Measurements from ENCODE around the gene RAPH1. TPM values are rescaled to one million over a fixed set of nuclear protein-coding genes. Genes with fewer than 3 reads are reported as not detected.
A peak's percentile ranks its signal among the peaks of the same experiment; 100 is the strongest.
"Not testable (repeated sequence)": the region's sequence is repeated elsewhere in the genome, so short reads cannot be mapped to it uniquely, and the experiment has no call there.

Gene RAPH1
- total and polyA plus RNA-seq, 8 donors, result 2.3 to 19.2 (median 10.4) TPM

DNA sequence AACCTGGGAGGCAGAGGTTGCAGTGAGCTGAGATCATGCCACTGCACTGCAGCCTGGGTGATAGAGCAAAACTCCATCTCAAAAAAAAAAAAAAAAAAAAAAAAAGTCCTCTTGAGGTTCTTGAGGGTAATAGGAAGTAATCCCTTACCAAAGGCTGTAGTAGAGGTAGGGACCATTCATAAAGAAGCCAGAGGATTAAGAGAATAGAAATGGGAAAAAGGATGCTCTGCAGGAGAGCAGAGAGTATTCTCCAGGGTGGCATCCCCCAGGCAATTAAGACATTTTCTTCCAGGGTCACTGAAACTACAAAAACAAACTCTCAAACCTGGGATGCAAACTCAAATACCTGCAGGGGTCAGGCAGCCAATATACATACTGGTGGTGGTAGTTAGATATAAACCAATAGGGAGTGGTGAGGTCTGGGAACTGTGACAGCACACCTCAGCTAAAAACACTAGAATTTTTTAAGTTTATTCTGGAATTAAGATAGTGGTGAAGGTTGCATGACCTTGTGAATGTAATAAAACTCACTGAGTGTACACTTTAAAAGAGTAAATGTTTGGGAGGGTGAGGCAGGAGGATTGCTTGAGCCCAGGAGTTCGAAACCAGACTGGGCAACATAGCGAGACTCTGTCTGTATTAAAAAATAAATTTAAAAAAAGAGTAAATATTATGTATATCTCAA, 24.7 kb downstream of the RAPH1 start:
- H3K4me3 ChIP-seq, result no peak overlapping the region
- no peak overlapping the region for H3K27ac ChIP-seq
- H3K9me3 ChIP-seq, result no peaks in the 10 kb centered on the region
- no peak for ATAC-seq
- TF ChIP-seq, protein P1, sequence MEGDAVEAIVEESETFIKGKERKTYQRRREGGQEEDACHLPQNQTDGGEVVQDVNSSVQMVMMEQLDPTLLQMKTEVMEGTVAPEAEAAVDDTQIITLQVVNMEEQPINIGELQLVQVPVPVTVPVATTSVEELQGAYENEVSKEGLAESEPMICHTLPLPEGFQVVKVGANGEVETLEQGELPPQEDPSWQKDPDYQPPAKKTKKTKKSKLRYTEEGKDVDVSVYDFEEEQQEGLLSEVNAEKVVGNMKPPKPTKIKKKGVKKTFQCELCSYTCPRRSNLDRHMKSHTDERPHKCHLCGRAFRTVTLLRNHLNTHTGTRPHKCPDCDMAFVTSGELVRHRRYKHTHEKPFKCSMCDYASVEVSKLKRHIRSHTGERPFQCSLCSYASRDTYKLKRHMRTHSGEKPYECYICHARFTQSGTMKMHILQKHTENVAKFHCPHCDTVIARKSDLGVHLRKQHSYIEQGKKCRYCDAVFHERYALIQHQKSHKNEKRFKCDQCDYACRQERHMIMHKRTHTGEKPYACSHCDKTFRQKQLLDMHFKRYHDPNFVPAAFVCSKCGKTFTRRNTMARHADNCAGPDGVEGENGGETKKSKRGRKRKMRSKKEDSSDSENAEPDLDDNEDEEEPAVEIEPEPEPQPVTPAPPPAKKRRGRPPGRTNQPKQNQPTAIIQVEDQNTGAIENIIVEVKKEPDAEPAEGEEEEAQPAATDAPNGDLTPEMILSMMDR (IDR thresholded peaks at IDR 0.05), result no peak
- intact Hi-C loops (cut with DNase I), result no loop called here
- no peak for FAIRE-seq
- no peaks in the 10 kb centered on the region for H3K36me3 ChIP-seq
- no peaks in the 10 kb centered on the region for H3K4me1 ChIP-seq
- DNase-seq, result no peak
- WGBS, 2 donors, result 97 to 100% methylated on average over 2 of the region's 2 CpGs
- no peaks in the 10 kb centered on the region for H3K27me3 ChIP-seq

DNA sequence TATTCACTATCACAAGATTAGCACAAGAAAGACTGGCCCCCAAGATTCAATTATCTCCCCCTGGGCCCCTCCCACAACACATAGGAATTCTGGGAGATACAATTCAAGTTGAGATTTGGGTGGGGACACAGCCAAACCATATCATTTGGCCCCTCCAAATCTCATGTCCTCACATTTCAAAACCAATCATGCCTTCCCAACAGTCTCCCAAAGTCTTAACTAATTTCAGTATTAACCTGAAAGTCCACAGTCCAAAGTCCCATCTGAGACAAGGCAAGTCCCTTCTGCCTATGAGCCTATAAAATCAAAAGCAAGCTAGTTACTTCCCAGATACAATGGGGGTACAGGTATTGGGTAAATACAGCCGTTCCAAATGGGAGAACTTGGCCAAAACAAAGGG, 31.6 kb downstream of the RAPH1 start:
- H3K4me3 ChIP-seq; H3K27me3 ChIP-seq; H3K36me3 ChIP-seq; intact Hi-C loops (cut with DNase I); H3K9me3 ChIP-seq; H3K27ac ChIP-seq; DNase-seq; FAIRE-seq; H3K4me1 ChIP-seq; ATAC-seq: not testable (repeated sequence)
- WGBS, 2 donors, result 78 to 87% methylated on average over 1 of the region's 1 CpG

DNA sequence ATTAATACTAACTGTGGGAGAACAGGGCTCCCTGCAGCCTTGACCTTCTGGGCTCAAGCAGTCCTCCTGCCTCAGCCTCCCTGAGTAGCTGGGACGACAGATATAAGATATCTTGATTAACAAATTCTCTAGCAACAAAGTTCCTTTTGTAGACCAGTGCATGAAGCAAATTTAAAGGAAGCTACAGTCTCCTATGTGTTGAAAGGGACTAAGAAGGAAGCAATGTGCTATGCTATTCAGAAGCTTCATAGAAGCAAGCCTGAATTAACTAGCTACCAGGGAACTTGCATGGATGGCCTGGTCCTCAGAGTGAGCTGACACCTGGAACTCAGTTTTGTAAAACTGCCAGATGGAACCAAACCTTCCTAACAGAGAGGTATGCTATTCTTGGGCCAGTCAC, 33.2 kb downstream of the RAPH1 start:
- DNase-seq (no peak), FAIRE-seq (no peak), ATAC-seq (peak in 1 of 4 donors; percentile 39)
- intact Hi-C loops (cut with DNase I), result no loop called here
- TF ChIP-seq, protein P1 (IDR thresholded peaks at IDR 0.05), result no peak
- 81 to 84% methylated on average over 1 of the region's 1 CpG for WGBS, 2 donors
- Histone ChIP-seq H3K4me3 (no peak overlapping the region), H3K4me1 (peaks cover 0 to 12% (median 6%) of the 10 kb centered on the region in 3 donors), H3K9me3 (no peaks in the 10 kb centered on the region), H3K36me3 (no peaks in the 10 kb centered on the region), H3K27ac (no peak overlapping the region), H3K27me3 (no peaks in the 10 kb centered on the region)

DNA sequence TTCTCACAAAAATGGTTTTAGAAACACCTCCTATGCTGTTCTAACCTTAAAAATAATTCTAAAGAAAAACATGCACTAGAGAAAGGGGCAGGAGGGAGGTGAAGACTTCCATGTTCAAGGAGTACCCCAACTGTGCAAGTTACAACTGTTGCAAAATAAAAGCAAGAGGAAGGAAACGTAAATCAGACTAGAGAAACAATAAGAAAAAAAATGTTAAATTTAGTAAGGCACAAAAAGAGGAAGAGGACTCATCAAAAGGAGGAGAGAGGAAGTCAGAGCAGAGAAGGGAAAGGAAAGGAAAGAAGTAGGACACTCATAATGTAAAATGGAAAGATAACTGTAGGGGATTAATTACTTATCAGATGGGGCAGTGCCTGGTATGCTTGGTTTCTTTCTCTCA, 34.1 kb downstream of the RAPH1 start:
- FAIRE-seq (no peak), ATAC-seq (peak in 1 of 4 donors; percentile 36), DNase-seq (no peak)
- no peak overlapping the region for H3K4me3 ChIP-seq
- WGBS, 2 donors, result 87 to 88% methylated on average over 1 of the region's 1 CpG
- no peaks in the 10 kb centered on the region for H3K9me3 ChIP-seq
- no peaks in the 10 kb centered on the region for H3K27me3 ChIP-seq
- no peak overlapping the region for H3K27ac ChIP-seq
- intact Hi-C loops (cut with DNase I), result no loop called here
- peaks cover 0 to 12% (median 6%) of the 10 kb centered on the region in 3 donors for H3K4me1 ChIP-seq
- no peaks in the 10 kb centered on the region for H3K36me3 ChIP-seq
- TF ChIP-seq, protein P1 (IDR thresholded peaks at IDR 0.05), result no peak

DNA sequence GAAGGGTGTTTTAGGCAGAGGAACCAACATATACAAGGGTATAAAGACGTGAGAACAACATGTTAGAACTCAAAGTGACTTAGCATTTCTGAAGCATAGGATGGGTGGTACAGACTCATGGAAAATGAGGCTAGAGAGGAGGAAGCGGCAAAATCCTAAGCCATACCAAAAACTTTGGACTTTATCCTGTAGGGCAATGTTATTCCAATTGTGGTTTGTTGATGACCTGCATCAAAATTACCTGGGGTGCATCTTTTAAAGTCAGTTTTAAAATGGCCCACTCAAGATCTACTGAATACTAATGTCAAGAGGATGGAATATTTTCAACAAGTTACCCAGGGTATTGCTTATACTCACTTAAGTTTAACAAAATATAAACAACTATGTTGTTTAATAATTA, 34.8 kb downstream of the RAPH1 start:
- WGBS, 2 donors, result 92 to 100% methylated on average over 2 of the region's 2 CpGs
- FAIRE-seq (no peak), ATAC-seq (no peak), DNase-seq (no peak)
- no peak overlapping the region for H3K27ac ChIP-seq
- no peak overlapping the region for H3K4me3 ChIP-seq
- no peaks in the 10 kb centered on the region for H3K9me3 ChIP-seq
- no peaks in the 10 kb centered on the region for H3K36me3 ChIP-seq
- no peaks in the 10 kb centered on the region for H3K27me3 ChIP-seq
- intact Hi-C loops (cut with DNase I), result no loop called here
- TF ChIP-seq, protein P1 (IDR thresholded peaks at IDR 0.05), result no peak
- H3K4me1 ChIP-seq, result peaks cover 0 to 12% (median 6%) of the 10 kb centered on the region in 3 donors
